Kasumi-1 (cell line): ENCODE results near the gene TCEAL1.
"Not testable (repeated sequence)": the region's sequence is repeated elsewhere in the genome, so short reads cannot be mapped to it uniquely, and the experiment has no call there.

Experiments
- DNase-seq, 2 experiments: peaks; one replicate each; lab custom pipeline; 2025; lab: John Stamatoyannopoulos, UW

The TCEAL1 gene, protein sequence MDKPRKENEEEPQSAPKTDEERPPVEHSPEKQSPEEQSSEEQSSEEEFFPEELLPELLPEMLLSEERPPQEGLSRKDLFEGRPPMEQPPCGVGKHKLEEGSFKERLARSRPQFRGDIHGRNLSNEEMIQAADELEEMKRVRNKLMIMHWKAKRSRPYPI

DNA sequence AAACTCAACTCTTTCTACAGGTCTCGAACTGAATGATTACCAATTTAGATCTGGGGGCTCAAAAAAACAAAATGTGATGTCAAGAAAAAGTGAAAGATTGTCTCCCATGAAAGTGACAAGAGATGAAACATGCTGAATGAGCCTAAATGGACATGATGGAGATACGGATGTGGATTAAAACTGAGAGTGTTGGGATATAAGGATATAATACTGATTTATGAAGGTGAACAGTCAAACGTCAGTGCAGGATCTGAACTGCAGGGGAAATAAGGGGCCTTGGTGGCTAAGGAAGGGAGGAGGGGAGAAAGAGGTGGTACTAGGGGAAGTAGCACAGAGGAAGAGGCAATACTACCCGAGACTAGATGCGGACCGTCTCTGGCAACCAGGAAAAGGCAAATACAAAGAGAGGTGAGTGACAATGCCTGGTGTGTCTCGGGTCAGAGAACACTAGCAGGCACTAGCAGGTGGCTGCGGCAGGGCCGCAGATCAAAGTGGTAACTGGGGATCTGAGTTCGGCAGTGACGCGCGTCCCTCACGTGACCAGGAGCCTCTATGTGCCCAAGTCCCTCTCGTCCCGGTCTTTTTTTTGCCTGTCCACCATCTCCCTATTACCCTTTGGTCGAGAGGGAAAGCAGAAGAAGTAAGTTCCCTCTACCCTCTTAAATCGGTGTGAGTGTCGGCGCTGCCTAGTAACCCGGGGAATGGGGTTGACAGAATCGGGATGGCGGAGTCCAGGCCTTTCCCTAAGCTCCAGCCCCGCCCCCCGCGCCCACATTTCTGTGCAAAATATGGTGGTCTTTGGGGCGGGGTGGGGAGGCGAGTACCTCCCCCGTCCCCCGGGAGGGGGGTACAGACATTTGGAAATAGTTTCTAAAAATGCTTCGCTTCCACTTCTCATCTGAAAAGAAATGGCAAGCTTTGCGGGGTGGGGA is at the start of gene TCEAL1:
Gene TCEAL1, plus strand, starts transcription at position 590 of the 932 bp plus-strand sequence. CDS start 942 bp downstream, outside the sequence.
- peak; percentile 36 to 50 for DNase-seq

DNA sequence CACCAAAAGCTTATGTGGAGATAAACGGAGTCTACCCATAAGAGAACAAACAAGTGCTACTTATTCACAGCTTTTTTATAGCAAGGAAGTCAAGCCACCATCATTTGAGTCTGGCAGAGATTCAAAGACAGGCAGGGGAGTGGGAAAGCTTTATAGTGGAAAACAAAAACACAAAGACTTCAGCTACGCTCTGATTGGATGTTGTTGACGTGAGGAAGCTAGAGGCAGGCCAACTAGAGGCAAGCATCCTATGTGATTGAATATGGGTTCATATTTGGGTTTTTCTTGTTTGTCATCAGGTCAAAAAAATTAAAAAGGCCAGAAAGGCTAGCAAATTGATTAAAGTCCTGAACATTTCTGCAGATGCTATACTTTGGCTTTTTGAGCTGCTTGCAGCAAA is 44.2 kb upstream of the TCEAL1 start:
- no peak for DNase-seq

DNA sequence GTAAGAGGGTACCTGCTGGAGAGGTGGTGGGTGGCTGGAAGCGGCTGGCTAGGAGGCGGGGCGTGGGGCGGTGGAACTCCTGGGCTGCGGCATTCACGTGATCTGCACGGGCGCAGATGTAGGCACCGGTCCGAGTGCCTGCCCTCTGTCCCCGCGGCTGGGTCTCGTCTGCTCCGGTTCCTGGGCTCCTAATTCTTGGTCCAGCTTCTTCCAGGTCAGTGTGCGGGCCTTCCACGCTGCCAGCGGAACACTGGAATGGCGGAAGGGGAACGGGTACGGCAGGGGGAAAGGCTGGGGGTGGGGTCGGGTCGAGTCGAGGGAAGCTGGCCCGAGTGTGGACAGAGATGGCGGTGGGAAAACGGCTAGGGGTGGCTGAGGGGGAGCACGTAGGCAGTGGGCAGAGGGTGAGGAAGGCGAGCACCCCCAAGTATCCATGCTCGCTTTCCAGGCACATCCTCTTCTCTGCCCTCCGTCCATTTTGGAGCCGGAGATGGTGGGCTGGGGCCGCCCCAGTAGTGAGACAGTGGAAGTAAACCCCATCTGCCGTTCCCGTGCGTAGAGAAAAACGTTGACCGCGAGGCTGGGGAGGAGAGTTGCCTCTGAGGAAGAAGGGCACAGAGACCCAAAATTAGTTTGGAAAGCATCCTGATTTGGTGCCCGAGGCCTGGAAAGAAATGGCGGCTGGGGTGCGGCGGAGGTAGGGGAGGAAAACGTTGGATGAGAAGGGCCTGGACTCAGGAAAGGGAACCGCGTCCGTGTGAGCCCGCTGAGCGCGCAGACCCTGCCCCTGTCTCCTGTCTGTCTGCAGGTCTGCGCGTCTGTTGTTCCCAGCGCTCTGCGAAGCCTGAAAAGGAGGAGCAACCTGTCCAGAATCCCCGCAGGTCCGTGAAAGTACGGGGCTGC is 43.1 kb upstream of the TCEAL1 start, which contains the start of gene TCEAL4:
Gene TCEAL4, plus strand, starts transcription at position 105 of the 903 bp plus-strand sequence. CDS start 1,161 bp downstream, outside the sequence.
- peak; percentile 8 to 18 for DNase-seq

DNA sequence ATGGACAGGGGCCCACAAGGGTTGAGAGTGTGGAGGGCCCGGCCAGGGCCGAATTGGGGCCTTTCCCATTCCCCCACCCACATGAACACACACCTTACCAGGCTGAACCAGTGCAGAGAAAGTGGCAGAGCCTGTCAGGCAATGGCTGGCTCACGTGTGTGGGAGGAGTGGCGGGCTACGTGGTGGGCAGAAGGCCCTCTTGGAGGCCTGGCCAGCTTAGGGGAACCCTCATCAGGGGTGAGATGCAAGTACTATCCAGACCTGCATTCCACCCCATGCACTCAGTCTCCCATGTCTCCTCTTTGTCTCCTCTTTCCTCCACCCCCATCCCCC is 42.5 kb upstream of the TCEAL1 start:
- DNase-seq = no peak

DNA sequence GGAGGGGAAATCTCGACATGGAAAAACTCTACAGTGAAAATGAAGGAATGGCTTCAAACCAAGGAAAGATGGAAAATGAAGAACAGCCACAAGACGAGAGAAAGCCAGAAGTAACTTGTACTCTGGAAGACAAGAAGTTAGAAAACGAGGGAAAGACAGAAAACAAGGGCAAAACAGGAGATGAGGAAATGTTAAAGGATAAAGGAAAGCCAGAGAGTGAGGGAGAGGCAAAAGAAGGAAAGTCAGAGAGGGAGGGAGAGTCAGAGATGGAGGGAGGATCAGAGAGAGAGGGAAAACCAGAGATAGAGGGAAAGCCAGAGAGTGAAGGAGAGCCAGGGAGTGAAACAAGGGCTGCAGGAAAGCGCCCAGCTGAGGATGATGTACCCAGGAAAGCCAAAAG is 42.1 kb upstream of the TCEAL1 start:
- DNase-seq = no peak

DNA sequence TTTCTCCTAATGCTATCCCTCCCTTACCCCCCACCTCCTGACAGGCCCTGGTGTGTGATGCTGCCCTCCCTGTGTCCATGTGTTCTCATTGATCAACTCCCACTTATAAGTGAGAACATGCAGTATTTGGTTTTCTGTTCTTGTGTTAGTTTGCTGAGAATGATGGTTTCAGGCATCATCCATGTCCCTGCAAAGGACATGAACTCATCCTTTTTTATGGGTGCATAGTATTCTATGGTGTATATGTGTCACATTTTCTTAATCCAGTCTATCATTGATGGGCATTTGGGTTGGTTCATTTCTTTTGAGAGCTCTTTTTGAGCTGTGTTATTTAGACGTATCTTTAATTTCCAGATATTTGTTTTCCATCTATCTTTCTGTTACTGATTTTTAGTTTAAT is 36.5 kb upstream of the TCEAL1 start:
- DNase-seq = not testable (repeated sequence)

DNA sequence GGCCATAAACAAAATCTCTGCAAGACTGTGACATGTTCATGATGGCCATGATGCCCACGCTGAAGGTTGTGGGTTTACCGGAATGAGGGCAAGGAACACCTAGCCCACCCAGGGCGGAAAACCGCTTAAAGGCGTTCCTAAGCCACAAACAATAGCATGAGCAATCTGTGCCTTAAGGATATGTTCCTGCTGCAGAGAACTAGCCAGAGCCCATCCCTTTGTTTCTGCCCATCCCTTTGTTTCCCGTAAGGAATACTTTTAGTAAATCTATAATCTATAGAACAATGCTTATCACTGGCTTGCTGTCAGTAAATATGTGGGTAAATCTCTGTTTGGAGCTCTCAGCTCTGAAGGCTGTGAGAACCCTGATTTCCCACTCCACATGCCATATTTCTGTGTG is 33.6 kb upstream of the TCEAL1 start:
- not testable (repeated sequence) for DNase-seq

DNA sequence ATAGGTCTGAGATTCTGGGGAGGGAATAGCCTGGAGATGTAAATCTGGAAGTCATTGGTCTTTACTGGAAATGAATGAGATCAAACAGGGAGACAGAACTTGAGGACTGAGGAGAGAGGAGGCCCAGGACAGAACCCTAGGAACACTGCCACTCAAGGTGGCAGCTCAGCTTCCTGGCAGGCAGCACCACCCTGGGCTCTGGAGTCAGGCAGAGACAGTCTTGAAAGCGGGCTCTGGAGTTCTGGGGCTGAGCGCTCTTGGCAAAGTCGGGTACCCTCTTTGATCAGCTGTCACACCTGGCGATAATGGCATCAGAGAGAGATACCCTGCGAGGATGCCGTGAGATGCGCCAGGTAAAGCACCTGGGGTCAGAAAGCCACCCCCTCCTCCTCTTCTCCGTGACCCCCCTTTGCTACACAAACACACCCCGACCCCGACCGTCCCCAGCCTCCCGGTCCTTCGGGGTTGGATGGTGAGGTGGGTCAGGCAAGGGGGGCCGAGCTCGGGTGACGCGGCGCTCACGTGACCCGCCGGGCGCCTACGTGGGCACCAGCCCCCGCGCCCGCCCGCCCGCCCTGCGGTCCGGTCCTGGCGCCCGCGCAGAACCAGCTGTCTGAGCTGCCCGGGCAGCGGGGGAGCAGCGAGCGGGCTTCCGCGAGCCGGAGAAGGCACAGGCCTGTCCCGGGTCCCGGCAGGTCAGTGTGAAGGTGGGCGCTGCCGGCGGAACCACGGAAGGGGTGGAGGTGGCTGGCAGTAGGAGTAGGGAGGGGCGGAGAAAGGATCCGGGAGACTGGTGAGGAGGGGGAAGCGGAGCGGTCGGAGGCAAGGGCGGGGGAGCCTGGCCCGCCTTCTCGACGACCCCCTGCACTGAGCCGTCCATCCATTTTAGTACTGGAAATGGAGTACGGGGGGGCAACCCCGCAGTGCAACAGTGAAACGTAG is 21.1 kb upstream of the TCEAL1 start, which contains the start of gene TCEAL3:
Gene TCEAL3, plus strand, starts transcription at position 600 of the 942 bp plus-strand sequence. CDS start 1,102 bp downstream, outside the sequence.
- DNase-seq = no peak

DNA sequence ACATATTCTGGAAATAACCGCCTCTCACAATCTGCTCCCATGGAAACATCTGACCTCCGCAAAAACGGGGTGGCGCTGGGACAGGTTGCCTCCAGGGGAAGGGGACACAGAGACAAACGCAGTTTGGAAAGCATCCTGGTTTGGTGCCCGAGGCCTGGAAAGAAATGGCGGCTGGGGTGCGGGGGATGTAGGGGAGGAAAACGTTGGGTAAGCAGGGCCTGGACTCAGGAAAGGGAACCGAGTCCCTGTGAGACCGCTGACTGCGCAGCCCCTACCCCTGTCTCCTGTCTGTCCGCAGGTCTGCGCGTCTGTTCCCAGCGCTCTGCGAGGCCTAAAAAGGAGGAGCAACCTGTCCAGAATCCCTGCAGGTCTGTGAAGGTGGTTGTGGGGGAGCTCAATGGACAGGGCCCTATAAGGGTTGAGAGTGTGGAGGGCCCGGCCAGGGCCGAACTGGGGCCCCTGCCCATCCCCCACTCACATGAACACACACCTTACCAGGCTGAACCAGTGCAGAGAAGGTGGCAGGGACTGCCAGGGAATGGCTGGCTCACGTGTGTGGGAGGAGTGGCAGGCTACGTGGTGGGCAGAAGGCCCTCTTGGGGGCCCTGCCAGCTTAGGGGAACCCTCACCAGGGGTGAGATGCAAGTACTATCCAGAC is 20.3 kb upstream of the TCEAL1 start:
- no peak for DNase-seq

DNA sequence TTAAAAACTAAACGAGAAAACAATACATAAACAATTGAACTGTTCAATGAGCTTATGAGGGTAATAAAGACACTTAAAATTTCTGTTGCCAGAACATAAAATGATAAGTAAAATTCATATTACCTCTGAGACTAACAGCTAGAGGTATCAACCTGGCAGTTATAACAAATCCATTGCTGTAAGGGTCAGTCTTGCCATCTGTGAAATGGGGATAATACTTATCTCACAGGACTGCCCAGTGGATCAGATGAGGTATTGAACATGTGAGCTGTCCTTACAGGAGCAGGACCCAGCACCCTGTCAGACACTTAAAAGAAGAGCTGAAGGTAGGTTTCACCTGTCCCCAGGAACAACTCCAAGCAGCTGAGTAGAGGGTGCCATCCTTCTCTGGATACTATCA is 18.5 kb upstream of the TCEAL1 start:
- DNase-seq = no peak

DNA sequence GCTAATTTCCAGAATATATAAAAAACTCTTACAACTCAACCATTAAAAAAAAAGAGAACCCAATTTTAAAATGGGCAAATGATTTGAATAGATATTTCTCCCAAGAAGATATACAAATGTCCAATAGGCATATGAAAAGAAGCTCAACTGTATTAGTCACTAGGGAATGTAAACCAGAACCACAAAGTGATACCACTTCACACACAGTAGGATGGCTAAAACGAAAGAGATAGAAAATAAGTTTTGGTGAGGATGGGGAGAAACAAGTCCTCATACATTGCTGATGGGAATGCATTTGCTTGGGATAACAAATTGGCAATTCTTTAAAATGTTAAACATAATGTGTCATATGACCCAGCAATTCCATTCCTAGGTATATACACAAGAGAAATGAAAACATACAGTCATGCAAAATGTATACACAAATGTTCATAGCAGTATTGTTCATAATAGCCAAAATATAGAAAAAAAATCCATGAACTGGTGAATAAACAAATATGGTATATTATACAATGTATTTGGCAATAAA is 15.3 kb upstream of the TCEAL1 start:
- DNase-seq = no peak

DNA sequence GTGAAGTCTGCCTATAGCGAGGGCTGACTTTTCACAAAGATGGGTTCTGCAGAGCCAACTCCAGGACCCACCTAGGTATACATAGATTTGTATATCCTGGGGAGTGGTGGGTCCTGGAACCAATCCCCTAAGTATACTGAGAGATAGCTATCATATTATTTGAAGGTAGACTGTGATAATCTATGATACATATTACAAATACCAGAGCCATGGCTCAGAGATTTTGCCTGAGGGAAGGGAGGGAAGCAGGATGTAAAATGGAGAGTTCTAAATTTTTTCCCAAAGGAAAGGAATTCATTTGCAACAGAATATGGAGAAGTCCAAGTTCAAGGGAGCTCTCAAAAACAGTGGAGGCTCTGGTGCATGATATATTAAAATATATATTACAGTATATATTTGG is 13.8 kb upstream of the TCEAL1 start:
- DNase-seq = no peak

DNA sequence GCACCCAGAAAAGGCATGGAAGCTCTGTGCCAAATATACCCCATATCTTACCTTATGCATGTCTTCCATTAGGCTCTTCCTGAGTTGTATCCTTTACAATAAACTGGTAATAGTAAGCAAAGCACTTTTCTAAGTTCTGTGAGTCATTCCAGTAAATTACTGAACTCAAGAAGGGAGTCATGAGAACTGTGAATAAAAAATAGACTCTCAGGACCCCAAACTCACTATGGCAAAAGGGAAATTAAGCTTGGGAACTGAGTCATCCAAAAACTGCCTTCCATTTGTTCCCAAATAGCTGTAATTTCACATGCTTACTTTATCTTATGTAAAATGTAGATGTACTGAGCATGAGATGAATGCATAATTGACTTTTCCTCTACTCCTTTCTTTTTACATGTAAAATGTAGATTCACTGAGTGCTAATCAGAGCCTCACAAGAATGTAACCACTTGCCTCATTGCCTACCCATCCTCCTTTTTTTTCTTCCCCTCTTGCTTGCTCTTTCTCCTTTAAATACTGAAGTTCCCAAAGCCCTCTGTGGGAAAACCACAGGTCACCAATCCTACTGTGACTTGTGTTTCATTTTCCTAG is 12.9 kb upstream of the TCEAL1 start:
- no peak for DNase-seq

DNA sequence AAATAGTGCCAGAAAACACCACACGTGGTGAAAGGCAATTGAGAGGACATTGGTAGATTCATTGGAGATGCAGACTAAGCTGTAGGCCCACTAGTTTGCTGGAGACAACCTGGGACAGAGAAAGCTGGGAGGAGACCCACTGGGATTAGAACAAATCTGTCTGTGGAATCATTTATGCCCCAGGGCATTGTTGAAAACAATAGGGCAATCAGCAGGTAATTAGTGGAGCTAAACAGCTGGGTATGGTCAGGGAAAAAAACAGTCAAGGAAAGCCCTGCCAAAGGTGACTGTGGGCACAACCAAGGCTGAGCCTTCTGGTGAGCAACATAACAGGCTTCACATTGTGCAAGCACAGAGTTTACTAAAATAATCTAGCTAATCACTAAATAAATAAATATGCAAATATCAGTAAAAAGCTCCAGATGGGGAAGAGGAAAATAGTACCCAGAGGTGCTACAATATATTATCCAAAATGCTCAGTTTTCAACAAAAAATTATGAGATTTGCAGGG is 12.0 kb upstream of the TCEAL1 start:
- DNase-seq = no peak

DNA sequence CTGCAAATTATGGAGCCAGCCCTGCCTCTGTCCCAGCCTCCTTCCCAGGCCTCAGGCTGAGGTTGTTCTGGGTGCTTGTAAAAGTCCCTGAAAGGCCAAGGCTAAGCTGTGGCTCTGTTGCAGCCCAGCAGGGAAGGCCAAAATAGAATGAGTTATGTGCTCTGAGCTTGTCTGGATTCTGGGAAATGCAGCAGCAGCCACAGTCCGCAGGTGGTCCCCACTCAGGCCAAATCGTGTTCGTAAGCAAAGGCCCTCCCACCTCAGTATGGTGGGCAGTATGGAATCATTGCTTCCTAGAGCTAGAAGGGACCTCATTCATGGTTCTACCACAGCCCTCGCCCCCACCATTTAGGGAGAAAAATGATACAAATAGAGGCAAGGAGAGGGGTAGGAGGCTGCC is 4.7 kb upstream of the TCEAL1 start:
- DNase-seq = no peak

DNA sequence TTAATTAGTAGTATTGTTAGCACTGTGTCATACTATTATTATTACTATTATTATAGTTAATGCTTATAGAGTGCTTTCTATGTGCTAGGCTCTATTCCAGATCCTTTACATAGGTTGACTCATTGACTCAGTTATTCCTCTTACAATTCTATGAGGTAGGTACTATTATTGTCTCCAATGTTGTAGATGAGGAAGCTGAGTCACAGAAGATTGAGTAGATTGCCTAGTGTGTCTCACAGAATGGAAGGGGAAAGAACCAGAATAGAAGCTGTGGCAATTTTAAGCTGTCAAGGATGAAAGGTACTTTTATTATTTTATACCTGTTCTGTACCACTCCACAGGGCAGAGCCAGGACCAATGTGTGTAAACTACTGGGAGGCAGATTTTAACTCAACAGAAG is 1.9 kb upstream of the TCEAL1 start:
- DNase-seq = no peak

DNA sequence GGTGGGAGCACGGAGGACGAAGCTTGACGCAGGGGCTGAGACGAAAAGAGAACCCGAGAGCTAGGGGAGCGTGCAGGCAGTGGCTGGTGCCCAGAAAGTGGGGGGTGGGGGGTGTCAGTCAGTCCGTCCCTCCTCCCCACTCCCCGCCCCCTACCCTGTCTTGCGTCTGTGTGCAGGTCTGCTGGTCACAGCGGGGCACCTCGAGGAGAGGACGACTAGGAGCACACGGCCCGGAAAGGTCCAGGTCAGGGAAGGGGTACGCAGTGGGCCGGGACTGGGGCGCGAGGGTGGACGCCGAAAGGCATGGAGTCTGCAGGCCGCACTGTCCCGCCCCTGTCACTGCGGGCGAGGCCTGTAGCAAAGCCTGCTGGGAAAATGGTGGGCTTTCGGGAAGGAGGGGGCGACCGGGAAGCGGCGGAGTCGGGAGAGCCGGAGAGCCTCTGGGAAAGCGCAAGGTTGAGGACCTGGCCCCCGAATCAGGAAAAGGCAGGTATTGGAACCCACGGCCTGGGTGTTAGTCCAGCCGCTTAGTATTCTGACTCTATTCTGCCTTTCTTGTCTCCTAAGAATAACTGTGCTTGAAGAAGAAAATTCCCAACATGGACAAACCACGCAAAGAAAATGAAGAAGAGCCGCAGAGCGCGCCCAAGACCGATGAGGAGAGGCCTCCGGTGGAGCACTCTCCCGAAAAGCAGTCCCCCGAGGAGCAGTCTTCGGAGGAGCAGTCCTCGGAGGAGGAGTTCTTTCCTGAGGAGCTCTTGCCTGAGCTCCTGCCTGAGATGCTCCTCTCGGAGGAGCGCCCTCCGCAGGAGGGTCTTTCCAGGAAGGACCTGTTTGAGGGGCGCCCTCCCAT is 769 bp downstream of the TCEAL1 start:
- peak; percentile 39 to 53 for DNase-seq

DNA sequence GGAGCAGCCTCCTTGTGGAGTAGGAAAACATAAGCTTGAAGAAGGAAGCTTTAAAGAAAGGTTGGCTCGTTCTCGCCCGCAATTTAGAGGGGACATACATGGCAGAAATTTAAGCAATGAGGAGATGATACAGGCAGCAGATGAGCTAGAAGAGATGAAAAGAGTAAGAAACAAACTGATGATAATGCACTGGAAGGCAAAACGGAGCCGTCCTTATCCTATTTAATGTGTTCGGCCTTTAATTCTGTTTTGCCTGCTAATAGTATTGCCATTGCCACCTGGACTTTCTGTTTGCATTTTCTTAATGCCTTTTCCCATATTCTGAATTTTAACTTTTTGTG is 1.4 kb downstream of the TCEAL1 start:
- DNase-seq = peak in 1 of 2 experiments; percentile 20

DNA sequence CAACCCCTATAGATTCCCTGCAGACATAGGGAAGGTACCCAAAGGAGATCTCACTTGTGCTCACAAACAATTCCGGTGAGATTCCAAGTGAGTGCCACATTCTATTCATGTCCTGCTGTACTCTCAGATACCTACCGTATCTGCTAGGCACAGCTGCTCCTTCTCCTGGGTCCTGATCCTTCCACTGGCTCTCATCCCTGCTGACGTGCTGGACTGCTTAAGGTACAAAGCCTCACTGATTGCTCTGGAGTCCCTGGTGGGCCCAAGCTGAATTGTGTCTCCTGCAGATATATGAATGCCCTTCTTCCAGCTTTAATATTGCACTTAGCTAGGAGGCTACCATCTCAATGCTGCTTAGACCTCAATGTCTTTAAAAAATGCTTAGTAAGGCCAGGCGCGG is 2.4 kb downstream of the TCEAL1 start:
- DNase-seq = no peak
